Measurements from ENCODE around the gene SPRY4.

DNA sequence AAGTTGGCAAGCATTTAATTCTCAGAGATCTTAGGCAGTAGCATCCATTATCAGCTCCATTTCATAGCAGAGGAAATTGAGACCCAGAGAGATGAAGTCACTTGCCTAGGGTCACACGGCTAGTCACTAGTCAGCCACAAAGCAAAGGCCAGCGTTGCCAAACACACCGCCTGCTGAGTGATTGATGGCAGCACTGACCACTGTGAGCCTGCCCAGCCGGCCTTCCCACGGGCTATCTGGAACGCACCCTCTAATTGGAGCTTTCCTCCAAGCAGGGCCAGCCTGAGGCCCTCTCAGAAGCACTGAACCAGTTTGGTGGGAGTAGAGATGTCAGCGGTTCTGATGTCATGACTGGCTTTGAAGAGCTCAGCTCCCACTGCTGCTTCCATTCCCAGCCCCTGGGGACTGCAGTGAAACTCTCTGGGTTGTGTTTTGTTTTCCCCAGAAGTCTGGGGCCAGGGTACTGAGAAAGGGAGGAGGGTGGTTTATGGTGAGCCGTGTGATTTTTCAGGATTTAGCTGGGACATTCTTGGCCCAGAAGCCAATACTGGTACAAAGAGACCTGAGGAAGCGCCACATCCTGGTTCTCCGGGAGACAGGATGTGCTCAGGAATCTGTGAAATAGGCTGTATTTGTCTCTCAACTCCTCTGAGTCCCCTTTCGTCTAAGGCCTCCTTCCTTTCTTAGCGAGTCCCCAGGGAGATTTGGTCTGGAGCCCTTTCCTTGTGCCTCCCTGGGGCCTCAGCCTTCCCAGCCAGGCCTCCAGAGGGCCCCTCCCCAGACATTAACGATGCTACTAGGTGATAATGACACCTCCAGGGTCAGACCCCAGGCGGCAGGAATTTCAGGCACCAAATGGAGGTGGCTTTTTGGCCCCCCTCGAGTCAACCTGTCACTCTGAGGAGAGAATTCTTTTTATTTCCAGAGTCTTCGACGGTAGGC is 44.5 kb downstream of the SPRY4 start:
- TF ChIP-seq, protein P1, sequence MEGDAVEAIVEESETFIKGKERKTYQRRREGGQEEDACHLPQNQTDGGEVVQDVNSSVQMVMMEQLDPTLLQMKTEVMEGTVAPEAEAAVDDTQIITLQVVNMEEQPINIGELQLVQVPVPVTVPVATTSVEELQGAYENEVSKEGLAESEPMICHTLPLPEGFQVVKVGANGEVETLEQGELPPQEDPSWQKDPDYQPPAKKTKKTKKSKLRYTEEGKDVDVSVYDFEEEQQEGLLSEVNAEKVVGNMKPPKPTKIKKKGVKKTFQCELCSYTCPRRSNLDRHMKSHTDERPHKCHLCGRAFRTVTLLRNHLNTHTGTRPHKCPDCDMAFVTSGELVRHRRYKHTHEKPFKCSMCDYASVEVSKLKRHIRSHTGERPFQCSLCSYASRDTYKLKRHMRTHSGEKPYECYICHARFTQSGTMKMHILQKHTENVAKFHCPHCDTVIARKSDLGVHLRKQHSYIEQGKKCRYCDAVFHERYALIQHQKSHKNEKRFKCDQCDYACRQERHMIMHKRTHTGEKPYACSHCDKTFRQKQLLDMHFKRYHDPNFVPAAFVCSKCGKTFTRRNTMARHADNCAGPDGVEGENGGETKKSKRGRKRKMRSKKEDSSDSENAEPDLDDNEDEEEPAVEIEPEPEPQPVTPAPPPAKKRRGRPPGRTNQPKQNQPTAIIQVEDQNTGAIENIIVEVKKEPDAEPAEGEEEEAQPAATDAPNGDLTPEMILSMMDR (IDR thresholded peaks at IDR 0.05; ENCODE audit: insufficient read depth, low read depth, low read length) = no peak
- no peak for TF ChIP-seq EZH2 (IDR thresholded peaks at IDR 0.05; ENCODE audit: insufficient read depth, low read length)

Data from astrocyte (in vitro differentiated cells and primary cell).